ENCODE results near the gene CTTNBP2.

The CTTNBP2 gene

DNA sequence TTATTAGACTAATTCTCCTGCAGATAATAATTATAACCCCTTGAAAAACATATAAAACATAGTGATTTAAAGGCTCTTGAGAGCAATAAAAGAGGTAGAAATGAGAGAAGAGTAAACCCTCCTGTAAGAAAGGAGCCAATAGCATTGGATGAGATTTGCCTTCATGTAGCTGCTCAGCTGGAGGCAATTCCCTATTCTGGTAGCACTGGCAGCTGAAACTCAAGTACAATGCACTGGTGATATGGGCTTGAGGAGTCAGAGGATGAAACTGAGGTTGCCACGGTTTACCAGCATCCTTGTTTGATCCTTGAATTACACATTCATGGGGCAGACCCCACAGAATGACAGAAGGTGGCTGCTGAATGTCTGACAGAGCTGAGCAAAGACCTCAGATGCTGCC is 76.4 kb downstream of the CTTNBP2 start:
- Histone ChIP-seq H3K4me3 (ENCODE audit: low read depth in 1 of 2, low read length in 1 of 2) (no peak overlapping the region), H3K9me3 (no peaks in the 10 kb centered on the region), H3K4me1 (ENCODE audit: control insufficient read depth in 1 of 2, insufficient read depth in 1 of 2, low read depth in 1 of 2, low read length in 1 of 2) (no peaks in the 10 kb centered on the region), H3K36me3 (no peaks in the 10 kb centered on the region), H3K27me3 (no peaks in the 10 kb centered on the region), H3K27ac (no peak overlapping the region)
- TF ChIP-seq, protein P1, sequence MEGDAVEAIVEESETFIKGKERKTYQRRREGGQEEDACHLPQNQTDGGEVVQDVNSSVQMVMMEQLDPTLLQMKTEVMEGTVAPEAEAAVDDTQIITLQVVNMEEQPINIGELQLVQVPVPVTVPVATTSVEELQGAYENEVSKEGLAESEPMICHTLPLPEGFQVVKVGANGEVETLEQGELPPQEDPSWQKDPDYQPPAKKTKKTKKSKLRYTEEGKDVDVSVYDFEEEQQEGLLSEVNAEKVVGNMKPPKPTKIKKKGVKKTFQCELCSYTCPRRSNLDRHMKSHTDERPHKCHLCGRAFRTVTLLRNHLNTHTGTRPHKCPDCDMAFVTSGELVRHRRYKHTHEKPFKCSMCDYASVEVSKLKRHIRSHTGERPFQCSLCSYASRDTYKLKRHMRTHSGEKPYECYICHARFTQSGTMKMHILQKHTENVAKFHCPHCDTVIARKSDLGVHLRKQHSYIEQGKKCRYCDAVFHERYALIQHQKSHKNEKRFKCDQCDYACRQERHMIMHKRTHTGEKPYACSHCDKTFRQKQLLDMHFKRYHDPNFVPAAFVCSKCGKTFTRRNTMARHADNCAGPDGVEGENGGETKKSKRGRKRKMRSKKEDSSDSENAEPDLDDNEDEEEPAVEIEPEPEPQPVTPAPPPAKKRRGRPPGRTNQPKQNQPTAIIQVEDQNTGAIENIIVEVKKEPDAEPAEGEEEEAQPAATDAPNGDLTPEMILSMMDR (IDR thresholded peaks at IDR 0.05): no peak

DNA sequence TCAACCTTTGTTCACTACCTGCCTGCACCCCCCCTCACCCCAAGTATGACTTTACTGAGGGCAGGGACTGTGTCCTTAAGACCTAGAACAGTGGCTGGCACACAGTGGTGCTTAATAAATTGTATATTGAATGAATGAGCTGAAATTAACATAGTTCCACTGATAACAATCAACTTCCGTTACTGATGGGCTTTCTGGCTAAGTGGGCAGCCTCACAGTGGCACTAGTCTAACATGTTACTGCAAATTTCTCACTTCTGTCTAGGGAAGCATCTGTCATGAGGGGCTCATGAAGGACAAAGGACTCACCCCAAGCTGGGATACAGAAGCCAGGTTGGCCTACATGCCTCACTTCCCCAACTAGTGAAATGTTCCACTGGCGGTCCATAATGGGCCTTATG is 79.3 kb downstream of the CTTNBP2 start:
- H3K27me3 ChIP-seq: no peaks in the 10 kb centered on the region

DNA sequence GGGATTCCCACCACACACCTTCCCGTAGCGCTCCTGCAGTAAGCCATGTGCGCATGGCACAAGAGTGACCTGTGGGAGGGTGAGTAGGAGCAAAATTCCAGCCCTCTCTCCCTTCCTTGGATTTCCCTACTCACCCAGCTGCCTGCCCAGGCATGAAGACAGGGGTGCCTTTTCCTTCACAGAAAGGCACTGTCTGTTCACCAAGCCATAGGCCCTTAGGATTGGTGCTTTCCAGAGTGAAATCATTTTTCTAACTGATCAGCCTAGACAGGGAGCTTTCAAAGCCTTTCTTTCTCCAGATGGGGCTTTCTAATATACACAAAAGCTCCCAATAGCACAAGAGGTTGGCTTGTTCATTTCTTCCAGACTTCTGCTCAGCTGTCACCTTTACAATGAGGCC is 79.7 kb downstream of the CTTNBP2 start:
- H3K9me3 ChIP-seq: no peaks in the 10 kb centered on the region
- H3K27ac ChIP-seq: no peak overlapping the region
- H3K27me3 ChIP-seq: no peaks in the 10 kb centered on the region

More for the DNA sequence above, 79.3 kb downstream of the CTTNBP2 start:
- Histone ChIP-seq H3K36me3 (no peaks in the 10 kb centered on the region), H3K27ac (no peak overlapping the region), H3K9me3 (no peaks in the 10 kb centered on the region), H3K4me1 (ENCODE audit: control insufficient read depth in 1 of 2, insufficient read depth in 1 of 2, low read depth in 1 of 2, low read length in 1 of 2) (no peaks in the 10 kb centered on the region), H3K4me3 (ENCODE audit: low read depth in 1 of 2, low read length in 1 of 2) (no peak overlapping the region)
- TF ChIP-seq, protein P1 (IDR thresholded peaks at IDR 0.05): no peak

DNA sequence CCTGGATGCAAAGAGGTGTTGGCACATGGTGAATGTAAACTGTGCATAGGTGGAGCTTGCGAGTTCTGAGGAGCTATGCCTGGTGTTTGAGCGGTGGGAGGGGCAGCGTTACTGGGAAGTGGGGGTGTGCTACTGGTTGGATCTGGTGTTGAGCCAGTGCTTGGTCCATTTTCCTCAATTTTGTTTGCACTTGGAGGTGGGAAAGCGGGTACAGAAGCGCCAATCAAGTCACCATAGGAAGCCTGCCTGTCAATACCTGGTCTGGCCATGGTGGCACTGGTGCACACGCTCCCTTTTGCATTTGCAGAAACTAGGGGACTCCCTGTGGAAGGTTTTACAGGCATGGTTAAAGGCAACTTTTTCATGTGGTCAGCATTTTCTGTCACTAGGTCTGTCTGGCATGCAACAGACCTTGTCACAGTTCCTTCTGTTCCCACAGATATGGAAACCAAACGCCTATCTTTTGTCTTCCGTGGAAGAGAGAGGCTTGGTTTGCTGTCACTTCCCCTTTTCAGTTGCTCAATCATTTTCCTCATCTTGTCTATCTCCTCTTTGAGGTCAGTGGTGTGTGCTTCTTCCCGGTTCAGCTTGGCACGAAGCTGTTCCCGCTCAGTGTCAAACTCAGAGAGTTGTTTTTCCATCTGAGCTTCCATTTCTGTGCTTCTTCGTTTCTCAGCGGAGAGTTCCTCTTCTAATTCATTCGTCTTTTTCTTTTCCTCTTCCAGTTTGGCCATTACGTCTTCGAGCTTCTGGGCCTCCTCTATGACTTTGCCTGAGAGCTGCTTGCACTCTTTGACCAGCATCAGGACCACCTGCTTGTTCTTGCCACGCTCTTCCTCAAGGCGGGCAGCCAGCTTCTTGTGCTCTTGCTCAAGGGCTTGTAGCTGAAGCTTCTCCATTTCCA is 81.1 kb downstream of the CTTNBP2 start:
- TF ChIP-seq, protein P1 (IDR thresholded peaks at IDR 0.05): no peak
- H3K27me3 ChIP-seq: no peaks in the 10 kb centered on the region
- no peak overlapping the region for H3K4me3 ChIP-seq (ENCODE audit: low read depth in 1 of 2, low read length in 1 of 2)
- H3K27ac ChIP-seq: no peak overlapping the region
- no peaks in the 10 kb centered on the region for H3K36me3 ChIP-seq
- no peaks in the 10 kb centered on the region for H3K9me3 ChIP-seq
- H3K4me1 ChIP-seq (ENCODE audit: control insufficient read depth in 1 of 2, insufficient read depth in 1 of 2, low read depth in 1 of 2, low read length in 1 of 2): no peaks in the 10 kb centered on the region

More for the DNA sequence above, 79.7 kb downstream of the CTTNBP2 start:
- no peak overlapping the region for H3K4me3 ChIP-seq (ENCODE audit: low read depth in 1 of 2, low read length in 1 of 2)
- TF ChIP-seq, protein P1 (IDR thresholded peaks at IDR 0.05): no peak
- no peaks in the 10 kb centered on the region for H3K4me1 ChIP-seq (ENCODE audit: control insufficient read depth in 1 of 2, insufficient read depth in 1 of 2, low read depth in 1 of 2, low read length in 1 of 2)
- H3K36me3 ChIP-seq: no peaks in the 10 kb centered on the region

DNA sequence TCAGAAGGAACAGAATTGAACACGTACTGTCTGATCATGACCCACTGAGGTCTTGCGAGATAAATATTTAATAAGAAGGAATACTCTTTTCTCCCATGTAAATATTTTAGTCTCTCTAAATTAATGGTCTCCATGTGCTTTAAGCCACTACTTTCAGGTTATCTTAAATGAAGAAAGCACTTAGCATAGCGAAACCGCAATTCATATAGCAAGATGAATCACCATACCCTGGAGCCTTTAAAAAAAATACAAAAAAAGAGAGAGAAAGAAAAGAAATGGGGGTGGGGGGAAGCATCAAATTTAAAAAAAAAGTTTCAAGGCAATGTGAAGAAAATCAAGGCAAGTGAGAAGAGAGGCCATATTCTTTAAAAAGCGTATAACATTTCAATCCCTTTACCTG is 82.5 kb downstream of the CTTNBP2 start:
- TF ChIP-seq, protein P1 (IDR thresholded peaks at IDR 0.05): no peak
- Histone ChIP-seq H3K4me1 (ENCODE audit: control insufficient read depth in 1 of 2, insufficient read depth in 1 of 2, low read depth in 1 of 2, low read length in 1 of 2) (no peaks in the 10 kb centered on the region), H3K36me3 (no peaks in the 10 kb centered on the region), H3K27ac (no peak overlapping the region), H3K4me3 (ENCODE audit: low read depth in 1 of 2, low read length in 1 of 2) (no peak overlapping the region), H3K27me3 (no peaks in the 10 kb centered on the region), H3K9me3 (no peaks in the 10 kb centered on the region)
